H7 (cell line): ENCODE results near the gene GRM7. TPM values are rescaled to one million over a fixed set of nuclear protein-coding genes. Genes with fewer than 3 reads are reported as not detected.
A peak's percentile ranks its signal among the peaks of the same experiment; 100 is the strongest.

Experiments
- DNase-seq: peaks from one replicate; pipeline ENCODE4 v3.0.0; 2012
- H3K27me3 ChIP-seq: 2 replicates; pipeline ENCODE4 v1.6.0; 2011; ENCODE audit warnings: mild to moderate bottlenecking, low read length; ENCODE audit not compliant: control insufficient read depth, insufficient read depth
- H3K36me3 ChIP-seq: replicated peaks from 2 replicates; pipeline ENCODE4 v1.5.1; 2011; ENCODE audit warnings: low read length; ENCODE audit not compliant: control insufficient read depth, insufficient read depth
- H3K4me3 ChIP-seq: 2 replicates; pipeline ENCODE4 v1.5.1; 2011; ENCODE audit warnings: low read depth, mild to moderate bottlenecking, control low read depth, low read length, moderate library complexity; ENCODE audit not compliant: insufficient read depth
- total RNA-seq: library from RNA; depleted of rRNA; stranded (reverse); fragments of >200 nt; shearing (Covaris generic); gene quantifications from 2 replicates; pipeline ENCODE4 v1.2.3, GENCODE V29; 2014

Gene GRM7
- total RNA-seq, 1 experiment from 2014 or later: 0.14 TPM

- Histone ChIP-seq H3K36me3 (no peaks in the 10 kb centered on the region), H3K4me3 (no peak overlapping the region), H3K27me3 (no peaks in the 10 kb centered on the region)
- DNase-seq: no peak
Measured at GRCh38 chr3:7423036-7423435, 562.1 kb downstream of the GRM7 start.

- H3K27me3 ChIP-seq: no peaks in the 10 kb centered on the region
- H3K4me3 ChIP-seq: no peak overlapping the region
- peak; percentile 3 for DNase-seq
- H3K36me3 ChIP-seq: no peaks in the 10 kb centered on the region
Measured at GRCh38 chr3:7423995-7424394, 563.1 kb downstream of the GRM7 start.

- no peaks in the 10 kb centered on the region for H3K27me3 ChIP-seq
- DNase-seq: no peak
- no peaks in the 10 kb centered on the region for H3K36me3 ChIP-seq
Measured at GRCh38 chr3:7428206-7428718, 567.3 kb downstream of the GRM7 start.

GRCh38 chr3:7432610-7433009 is 571.7 kb downstream of the GRM7 start:
- Histone ChIP-seq H3K27me3 (no peaks in the 10 kb centered on the region), H3K36me3 (no peaks in the 10 kb centered on the region), H3K4me3 (no peak overlapping the region)
- DNase-seq: no peak

More at GRCh38 chr3:7428206-7428718, 567.3 kb downstream of the GRM7 start:
- no peak overlapping the region for H3K4me3 ChIP-seq

GRCh38 chr3:7433073-7433472 is 572.2 kb downstream of the GRM7 start:
- Histone ChIP-seq H3K4me3 (no peak overlapping the region), H3K27me3 (no peaks in the 10 kb centered on the region), H3K36me3 (no peaks in the 10 kb centered on the region)
- no peak for DNase-seq

- H3K4me3 ChIP-seq: no peak overlapping the region
- H3K36me3 ChIP-seq: no peaks in the 10 kb centered on the region
- H3K27me3 ChIP-seq: no peaks in the 10 kb centered on the region
- no peak for DNase-seq
Measured at GRCh38 chr3:7436542-7436941, 575.6 kb downstream of the GRM7 start.

GRCh38 chr3:7437231-7437630 is 576.3 kb downstream of the GRM7 start:
- H3K4me3 ChIP-seq: no peak overlapping the region
- H3K36me3 ChIP-seq: no peaks in the 10 kb centered on the region
- H3K27me3 ChIP-seq: no peaks in the 10 kb centered on the region
- DNase-seq: no peak

GRCh38 chr3:7439101-7439680 is 578.3 kb downstream of the GRM7 start:
- no peak for DNase-seq
- no peak overlapping the region for H3K4me3 ChIP-seq
- no peaks in the 10 kb centered on the region for H3K27me3 ChIP-seq
- no peaks in the 10 kb centered on the region for H3K36me3 ChIP-seq

GRCh38 chr3:7444886-7445285 is 584.0 kb downstream of the GRM7 start:
- Histone ChIP-seq H3K36me3 (no peaks in the 10 kb centered on the region), H3K27me3 (no peaks in the 10 kb centered on the region), H3K4me3 (no peak overlapping the region)
- no peak for DNase-seq

GRCh38 chr3:7445331-7445730 is 584.4 kb downstream of the GRM7 start:
- Histone ChIP-seq H3K4me3 (no peak overlapping the region), H3K36me3 (no peaks in the 10 kb centered on the region), H3K27me3 (no peaks in the 10 kb centered on the region)
- DNase-seq: no peak

- H3K4me3 ChIP-seq: no peak overlapping the region
- H3K27me3 ChIP-seq: no peaks in the 10 kb centered on the region
- no peak for DNase-seq
- H3K36me3 ChIP-seq: no peaks in the 10 kb centered on the region
Measured at GRCh38 chr3:7447197-7447769, 586.4 kb downstream of the GRM7 start.

- no peak overlapping the region for H3K4me3 ChIP-seq
- DNase-seq: no peak
- H3K27me3 ChIP-seq: no peaks in the 10 kb centered on the region
- no peaks in the 10 kb centered on the region for H3K36me3 ChIP-seq
Measured at GRCh38 chr3:7456386-7456785, 595.5 kb downstream of the GRM7 start.

- no peak overlapping the region for H3K4me3 ChIP-seq
- no peaks in the 10 kb centered on the region for H3K27me3 ChIP-seq
- no peak for DNase-seq
- no peaks in the 10 kb centered on the region for H3K36me3 ChIP-seq
Measured at GRCh38 chr3:7461202-7461825, 600.4 kb downstream of the GRM7 start.

- DNase-seq: no peak
- Histone ChIP-seq H3K4me3 (no peak overlapping the region), H3K27me3 (no peaks in the 10 kb centered on the region), H3K36me3 (no peaks in the 10 kb centered on the region)
Measured at GRCh38 chr3:7469866-7470265, 609.0 kb downstream of the GRM7 start.

- no peak overlapping the region for H3K4me3 ChIP-seq
- DNase-seq: no peak
- H3K36me3 ChIP-seq: no peaks in the 10 kb centered on the region
- no peaks in the 10 kb centered on the region for H3K27me3 ChIP-seq
Measured at GRCh38 chr3:7484636-7485035, 623.7 kb downstream of the GRM7 start.
